A673 (cell line): ENCODE data around the gene HSPA13. TPM values are rescaled to one million over a fixed set of nuclear protein-coding genes. Genes with fewer than 3 reads are reported as not detected.
A peak's percentile ranks its signal among the peaks of the same experiment; 100 is the strongest.

Experiments
- BruUV-seq: library from RNA; stranded (reverse); fragments of 400-500 nt; replicated peaks from 2 replicates; lab custom pipeline; 2021; lab: Mats Ljungman, UMichigan
- CTCF ChIA-PET: fragments of 300-600 bp; sonication (Branson Sonifier 250); formaldehyde crosslinking; loops from one replicate; lab custom pipeline; 2022; ENCODE audit warnings: antibody characterized with exemption; lab: Charles Lee
- POLR2A ChIA-PET: fragments of 300-600 bp; sonication (Branson Sonifier 250); formaldehyde crosslinking; loops from one replicate; lab custom pipeline; 2022; ENCODE audit warnings: antibody characterized with exemption; ENCODE audit not compliant: low non-redundant PET; lab: Charles Lee
- DNase-seq: peaks from one replicate; pipeline ENCODE4 v3.0.0-alpha.2; 2015; ENCODE audit warnings: low spot score
- H3K27ac ChIP-seq: fragments of 200-600 bp; sonication (generic); 2 replicates; pipeline ENCODE4 v1.5.1; 2016; ENCODE audit warnings: mixed run types, low read depth, mild to moderate bottlenecking, mixed read lengths, antibody characterized with exemption, low read length; ENCODE audit not compliant: poor library complexity, severe bottlenecking
- H3K27me3 ChIP-seq: fragments of 200-600 bp; sonication (generic); replicated peaks from 2 replicates; pipeline ENCODE4 v1.6.1; 2017; ENCODE audit warnings: mixed run types, low read depth, mild to moderate bottlenecking, mixed read lengths, antibody characterized with exemption, low read length; ENCODE audit not compliant: insufficient read depth, poor library complexity
- H3K36me3 ChIP-seq: fragments of 200-600 bp; sonication (generic); 2 replicates; pipeline ENCODE4 v1.6.1; 2016; ENCODE audit warnings: mixed run types, mild to moderate bottlenecking, mixed read lengths, antibody characterized with exemption, low read length; ENCODE audit not compliant: insufficient read depth, poor library complexity, severe bottlenecking
- H3K4me1 ChIP-seq: fragments of 200-600 bp; sonication (generic); 2 replicates; pipeline ENCODE4 v1.6.1; 2017; ENCODE audit warnings: mixed run types, mild to moderate bottlenecking, mixed read lengths, antibody characterized with exemption, low read length; ENCODE audit not compliant: insufficient read depth, poor library complexity, severe bottlenecking
- H3K4me3 ChIP-seq: fragments of 200-600 bp; sonication (generic); 2 replicates; pipeline ENCODE4 v1.5.1; 2016; ENCODE audit warnings: low read depth, mixed run types, mild to moderate bottlenecking, mixed read lengths, low read length; ENCODE audit not compliant: poor library complexity, severe bottlenecking
- H3K9me3 ChIP-seq: fragments of 200-600 bp; sonication (generic); 2 replicates; pipeline ENCODE4 v1.6.1; 2016; ENCODE audit warnings: mixed run types, low read depth, mild to moderate bottlenecking, mixed read lengths, antibody characterized with exemption, low read length; ENCODE audit not compliant: poor library complexity, severe bottlenecking
- CTCF ChIP-seq: fragments of 300-800, 200-600 bp; sonication (generic); conservative IDR thresholded peaks from 2 replicates; pipeline ENCODE4 v1.5.1; 2017; ENCODE audit warnings: low read depth, mild to moderate bottlenecking, antibody characterized with exemption, low read length, moderate library complexity, mixed read lengths
- EZH2 ChIP-seq: fragments of 200-600 bp; sonication (generic); IDR thresholded peaks from 2 replicates; pipeline ENCODE4 v1.6.1; 2017; ENCODE audit warnings: borderline replicate concordance, low read depth, mild to moderate bottlenecking, mixed read lengths, antibody characterized with exemption, low read length; ENCODE audit not compliant: poor library complexity, severe bottlenecking
- intact Hi-C: fragments of 100-400 bp; cut with micrococcal nuclease; formaldehyde crosslinking; loops from one replicate; pipeline ENCODE4 v1.10.0; 2022; ENCODE audit not compliant: unreplicated experiment
- total RNA-seq: library from RNA; stranded (reverse); gene quantifications from 2 replicates; pipeline ENCODE4 v1.2.3, GENCODE V29; 2021

Gene HSPA13
- total RNA-seq, 1 experiment from 2014 or later, result 51.3 TPM

- Histone ChIP-seq H3K4me3 (peak overlapping the region; percentile 76), H3K9me3 (no peaks in the 10 kb centered on the region), H3K27ac (peak overlapping the region; percentile 77), H3K36me3 (peaks cover 3% of the 10 kb centered on the region), H3K27me3 (no peaks in the 10 kb centered on the region), H3K4me1 (peaks cover 33% of the 10 kb centered on the region)
- ChIA-PET POLR2A (interaction anchor here (0.5 kb wide), 1 partner anchor 24 kb away, joined by 3 read pairs; no protein-coding TSS in a partner anchor), CTCF (interaction anchor here (1.5 kb wide), 1 partner anchor 77 kb away, joined by 6 read pairs; no protein-coding TSS in a partner anchor)
- peak; percentile 7 for DNase-seq
- BruUV-seq, result TSS peak; percentile 93
- no peak for TF ChIP-seq EZH2
- 0 out of 2 replicates have a peak, but pooled peaks have one; percentile 22 for TF ChIP-seq CTCF
- intact Hi-C loops, result no loop called here
These were observed 742 bp upstream of the HSPA13 start for GRCh38 chr21:14383596-14384180.

GRCh38 chr21:14382486-14382834, 486 bp downstream of the HSPA13 start:
- Histone ChIP-seq H3K4me1 (peaks cover 33% of the 10 kb centered on the region), H3K4me3 (peak overlapping the region; percentile 76), H3K27ac (peak overlapping the region; percentile 73), H3K36me3 (peaks cover 15% of the 10 kb centered on the region), H3K27me3 (no peaks in the 10 kb centered on the region), H3K9me3 (no peaks in the 10 kb centered on the region)
- TF ChIP-seq EZH2 (no peak), CTCF (no peak)
- BruUV-seq, result no TSS peak
- POLR2A ChIA-PET, result interaction anchor here (0.6 to 1.1 kb wide), 3 partner anchors 12 to 170 kb away, joined by 3 read pairs; no protein-coding TSS in a partner anchor
- intact Hi-C loops, result no loop called here
- DNase-seq, result peak; percentile 43
- CTCF ChIA-PET, result interaction anchor here (0.6 to 1.5 kb wide), 3 partner anchors 76 to 391 kb away, joined by 3 to 6 read pairs (median 4); no protein-coding TSS in a partner anchor

- intact Hi-C loops, result no loop called here
- Histone ChIP-seq H3K36me3 (peaks cover 65% of the 10 kb centered on the region), H3K4me1 (peaks cover 25% of the 10 kb centered on the region), H3K27me3 (no peaks in the 10 kb centered on the region), H3K9me3 (no peaks in the 10 kb centered on the region), H3K4me3 (no peak overlapping the region), H3K27ac (no peak overlapping the region)
- TF ChIP-seq EZH2, result no peak
- TF ChIP-seq CTCF, result peak; percentile 38; the same call in 1 of the 2 replicates
- no TSS peak for BruUV-seq
- ChIA-PET POLR2A (no interaction called here), CTCF (interaction anchor here (1.8 kb wide), 1 partner anchor 70 kb away, joined by 7 read pairs; no protein-coding TSS in a partner anchor)
- peak; percentile 35 for DNase-seq
These were observed 6.1 kb downstream of the HSPA13 start for GRCh38 chr21:14376854-14377253.
